Stimulated activated CD8-positive, alpha-beta memory T cell treated with anti-CD3 and anti-CD28 coated beads, Interleukin-4, amount 100 ng/mL, for 48 hours (primary cell): ENCODE measurements around the gene LAMP1.
"Not testable (repeated sequence)": the region's sequence is repeated elsewhere in the genome, so short reads cannot be mapped to it uniquely, and the experiment has no call there.

ENCODE experiments used
- DNase-seq: peaks from one replicate; pipeline ENCODE4 v3.0.0-alpha.2; 2020

Gene LAMP1

DNA sequence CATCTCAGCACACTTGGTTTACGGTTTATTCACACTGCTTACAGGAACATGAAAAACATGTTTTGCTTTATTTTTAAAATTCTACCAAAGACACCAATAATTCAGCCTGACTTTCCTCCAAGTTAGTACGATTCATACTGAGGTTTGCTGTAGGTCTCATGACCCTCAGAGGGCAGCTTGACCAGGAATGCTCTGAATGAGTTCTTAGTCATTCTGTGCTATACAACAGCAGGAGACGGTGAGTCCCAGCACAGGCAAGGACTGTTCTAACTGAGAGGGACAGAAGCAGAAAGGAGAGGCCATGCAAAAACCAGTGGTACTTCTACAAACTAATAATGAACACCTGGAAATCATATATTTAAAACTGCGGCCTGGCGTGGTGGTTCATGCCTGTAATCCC lies 60.5 kb downstream of the LAMP1 start:
- no peak for DNase-seq

DNA sequence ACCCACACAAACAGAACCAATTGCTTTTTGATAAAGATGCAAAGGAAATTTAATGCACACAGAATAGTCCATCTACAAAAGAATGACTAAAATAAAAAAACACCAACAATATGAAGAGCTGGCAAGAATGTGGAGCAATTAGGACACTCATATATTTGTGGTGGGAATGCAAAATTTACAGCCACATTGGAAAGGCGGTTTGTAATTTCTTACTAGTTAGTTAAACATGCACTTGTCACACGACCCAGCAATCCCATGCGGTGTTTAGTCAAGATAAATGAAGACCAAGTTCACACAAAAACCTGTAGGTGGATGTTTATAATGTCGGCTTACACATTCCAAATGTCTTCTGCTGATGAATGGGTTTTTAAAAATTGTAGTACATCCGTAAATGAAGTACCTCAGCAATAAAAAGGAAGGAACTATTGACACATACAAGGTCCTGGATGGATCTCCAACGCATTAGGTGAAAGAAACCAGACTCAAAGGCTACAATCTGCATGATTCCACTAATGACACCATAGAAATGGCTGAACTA lies 61.7 kb downstream of the LAMP1 start:
- no peak for DNase-seq

DNA sequence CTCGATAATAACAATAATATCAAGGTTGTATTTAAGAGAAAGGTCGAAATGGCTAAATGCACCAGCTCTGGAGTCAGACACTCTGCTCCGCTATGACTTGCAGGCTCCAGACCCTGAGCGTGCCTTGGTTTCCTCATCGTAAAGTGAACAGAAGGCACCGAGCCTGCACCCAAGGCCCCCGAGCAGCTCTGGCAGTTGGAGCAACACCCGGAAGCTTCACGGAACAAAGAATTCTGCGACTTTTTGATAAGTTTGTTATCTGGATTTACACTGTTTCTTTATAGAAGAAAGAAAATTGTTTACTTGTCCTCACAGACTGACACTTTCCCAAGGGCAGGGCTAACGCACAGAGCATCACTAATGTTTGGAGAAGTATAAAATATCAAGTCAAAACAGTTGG lies 62.5 kb downstream of the LAMP1 start:
- DNase-seq: no peak

DNA sequence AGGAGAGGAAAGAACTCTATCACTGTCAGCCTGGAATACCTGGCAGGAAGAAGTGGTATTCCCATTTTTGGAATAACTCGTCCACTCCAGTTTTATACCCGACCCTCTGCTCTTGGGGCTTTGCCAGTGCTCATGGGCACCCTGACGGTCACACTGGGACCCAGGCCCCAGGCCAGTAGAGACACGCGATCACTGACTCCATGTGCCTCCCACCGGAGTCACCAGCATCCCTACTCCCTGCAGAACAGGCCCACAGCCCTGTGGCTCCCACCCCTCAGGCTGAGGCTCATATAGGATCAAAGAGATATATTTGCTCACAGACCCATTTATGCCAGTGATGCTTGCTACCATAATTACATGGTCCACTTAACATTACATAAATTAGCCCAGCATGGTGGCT lies 63.4 kb downstream of the LAMP1 start:
- no peak for DNase-seq

DNA sequence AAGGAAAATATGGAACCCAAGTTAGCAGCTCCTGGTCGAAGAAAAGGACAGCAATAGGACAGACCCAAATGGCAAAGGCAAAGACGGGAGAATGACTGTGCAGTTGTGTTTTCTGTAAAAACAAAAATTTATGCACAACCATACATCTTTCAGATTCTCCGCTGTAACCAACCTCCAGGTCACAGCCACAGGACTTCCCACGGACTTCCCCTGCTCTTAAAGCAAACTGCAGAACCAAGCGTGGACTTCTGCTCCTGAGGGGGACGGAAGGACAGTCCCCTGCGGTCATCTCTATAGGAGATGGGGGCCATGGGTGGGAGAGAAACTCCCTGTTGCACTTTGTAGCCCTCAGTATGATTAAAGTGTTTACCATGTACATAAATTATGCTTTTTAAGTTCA lies 64.4 kb downstream of the LAMP1 start:
- no peak for DNase-seq

DNA sequence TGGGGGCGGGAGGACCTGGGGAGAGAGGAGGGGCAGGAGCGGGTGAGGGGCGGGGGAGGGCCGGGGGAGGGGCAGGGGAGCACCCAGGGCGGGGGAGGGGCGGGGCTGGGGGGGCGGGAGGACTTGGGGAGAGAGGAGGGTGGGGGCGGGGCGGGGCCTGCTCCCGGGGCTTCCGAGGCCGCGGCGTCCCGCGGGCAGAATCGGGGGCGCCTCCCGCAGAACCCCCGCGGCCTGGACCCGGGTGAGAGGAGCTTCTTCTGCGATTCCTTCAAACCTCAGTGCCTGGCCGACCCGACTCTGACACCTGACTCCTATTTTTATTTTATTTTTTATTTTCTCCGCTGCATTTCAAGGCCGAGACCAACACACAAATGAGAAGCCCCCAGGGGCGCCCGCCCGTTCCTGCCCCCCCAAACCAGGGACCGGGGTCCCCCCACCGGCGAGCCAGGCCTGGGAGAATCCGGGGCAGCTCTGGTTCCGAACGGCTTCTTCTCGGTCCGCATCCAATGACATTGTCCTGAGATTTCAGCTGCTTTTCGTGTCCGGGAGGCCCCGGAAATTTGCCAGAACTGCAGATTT lies 67.4 kb downstream of the LAMP1 start:
- DNase-seq: no peak

DNA sequence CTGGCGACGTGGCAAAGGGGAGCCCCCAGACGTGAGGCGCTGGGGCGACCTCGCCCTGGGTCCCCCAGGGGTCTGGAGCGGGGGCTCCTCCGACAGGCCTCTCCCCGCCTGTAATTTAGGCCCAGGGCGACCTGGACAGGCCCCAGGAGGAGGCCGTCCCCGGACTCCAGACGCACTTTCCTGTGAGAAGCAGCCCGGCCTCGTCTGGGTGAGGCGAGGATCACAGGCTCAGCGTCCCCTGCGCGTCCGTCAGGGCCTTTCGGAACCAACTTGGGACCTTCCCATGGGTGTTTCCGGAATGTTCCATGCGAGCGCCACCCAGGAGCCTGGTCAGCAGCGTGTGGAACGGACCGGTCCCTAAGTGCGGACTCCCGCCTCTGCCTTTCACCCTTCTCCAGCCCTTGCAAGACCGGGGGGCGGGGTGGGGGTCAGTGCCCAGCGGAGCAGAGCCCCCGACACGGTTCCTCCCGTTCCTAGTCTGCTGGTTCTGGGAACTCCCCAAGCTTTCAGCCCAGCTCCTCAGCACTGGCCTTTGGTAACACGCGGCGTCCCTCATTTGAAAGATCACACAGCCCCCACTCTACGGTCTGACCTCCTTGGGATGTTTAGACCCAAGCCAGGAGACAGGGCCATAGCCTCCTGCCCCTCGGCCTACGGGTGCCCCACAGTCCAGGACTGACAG lies 68.0 kb downstream of the LAMP1 start:
- no peak for DNase-seq

DNA sequence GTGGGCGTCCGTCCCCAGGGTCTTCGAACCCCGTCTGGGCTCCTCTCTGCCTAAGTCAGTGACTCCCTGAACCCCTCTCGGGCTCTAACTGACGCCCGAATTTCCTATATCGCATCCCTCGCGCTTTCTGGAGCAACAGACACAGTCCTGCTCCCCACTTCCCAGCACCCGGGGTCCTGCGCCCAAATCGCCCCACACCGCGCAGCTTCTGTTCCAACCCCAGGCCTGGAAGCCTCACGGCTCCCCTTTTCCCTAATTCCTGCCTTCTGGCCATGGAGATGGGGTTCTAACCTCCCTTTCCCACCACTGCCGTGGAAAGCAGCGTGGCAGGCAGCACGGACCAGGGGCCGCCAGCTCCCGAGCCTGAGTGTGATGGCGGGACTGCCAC lies 68.5 kb downstream of the LAMP1 start:
- no peak for DNase-seq

DNA sequence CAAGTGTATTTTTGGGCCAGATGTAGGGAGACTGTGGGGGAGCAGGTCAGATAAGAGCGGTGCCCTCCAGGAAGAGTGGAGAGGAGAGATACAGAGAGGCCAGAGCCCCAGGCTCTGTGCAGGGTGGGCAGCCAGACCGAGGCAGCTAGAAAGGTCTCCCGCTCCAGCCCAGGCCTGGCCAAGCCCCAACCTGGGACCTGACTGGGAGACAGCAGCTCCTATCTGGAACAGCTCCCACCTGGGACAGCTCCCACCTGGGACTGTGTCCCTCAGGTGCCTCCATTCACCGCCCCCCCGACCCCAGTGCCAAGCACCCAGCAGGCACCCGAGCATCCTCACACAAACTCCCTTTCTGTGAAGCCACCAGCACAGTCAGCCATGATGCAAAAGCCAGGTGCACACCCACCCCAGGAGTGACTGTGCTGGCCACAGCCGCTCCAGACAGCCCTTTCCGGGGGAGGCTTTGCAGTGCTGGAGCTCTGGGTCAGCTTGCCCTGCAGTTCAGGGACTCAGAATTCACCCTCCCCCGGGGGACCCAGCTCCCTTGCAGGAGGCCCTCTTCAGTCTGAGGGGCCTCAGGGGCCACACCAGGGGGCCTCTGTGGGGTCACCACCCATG lies 69.0 kb downstream of the LAMP1 start:
- DNase-seq: no peak

DNA sequence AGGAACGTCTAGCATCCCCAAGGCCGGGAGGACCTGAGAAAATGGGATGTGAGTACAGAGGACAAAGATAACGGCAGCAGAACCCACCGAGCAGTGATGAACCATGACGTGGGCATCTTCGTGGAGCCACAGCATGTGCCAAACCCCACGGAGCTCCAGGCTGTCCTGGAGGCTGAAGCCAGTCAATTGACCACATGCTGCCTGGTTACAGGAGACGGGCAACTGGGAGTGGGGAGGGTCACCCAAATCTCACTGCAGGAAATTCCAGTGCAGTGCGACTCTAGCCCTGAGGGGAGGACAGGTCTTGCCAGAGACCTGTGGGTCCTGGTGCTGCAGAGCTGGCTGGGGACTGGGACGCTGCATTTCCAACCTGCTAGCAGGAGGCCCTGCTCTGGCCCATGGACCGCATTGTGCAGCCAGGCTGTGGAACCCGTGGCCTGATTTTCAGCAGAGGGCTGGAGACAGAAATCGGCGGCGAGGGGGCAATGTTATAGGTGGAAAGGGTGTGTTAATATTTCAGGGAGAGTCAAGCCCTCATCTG lies 70.1 kb downstream of the LAMP1 start:
- no peak for DNase-seq

DNA sequence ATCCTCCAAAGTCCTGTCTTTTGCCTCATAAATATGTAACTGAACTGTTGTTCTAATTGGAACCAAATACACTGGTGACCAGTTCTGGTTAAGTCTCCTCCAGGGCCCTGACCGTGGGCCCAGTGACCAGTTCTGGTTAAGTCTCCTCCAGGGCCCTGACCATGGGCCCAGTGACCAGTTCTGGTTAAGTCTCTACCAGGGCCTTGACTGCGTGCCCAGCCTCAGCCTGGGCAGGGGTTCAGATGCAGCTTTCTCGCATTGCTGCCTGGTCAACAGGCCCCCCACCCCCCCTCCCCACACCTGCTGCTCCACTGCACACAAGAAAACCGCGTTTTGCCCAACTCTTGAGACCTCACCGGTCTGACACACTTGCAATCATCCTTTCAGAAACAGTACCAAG lies 70.7 kb downstream of the LAMP1 start:
- DNase-seq: no peak

DNA sequence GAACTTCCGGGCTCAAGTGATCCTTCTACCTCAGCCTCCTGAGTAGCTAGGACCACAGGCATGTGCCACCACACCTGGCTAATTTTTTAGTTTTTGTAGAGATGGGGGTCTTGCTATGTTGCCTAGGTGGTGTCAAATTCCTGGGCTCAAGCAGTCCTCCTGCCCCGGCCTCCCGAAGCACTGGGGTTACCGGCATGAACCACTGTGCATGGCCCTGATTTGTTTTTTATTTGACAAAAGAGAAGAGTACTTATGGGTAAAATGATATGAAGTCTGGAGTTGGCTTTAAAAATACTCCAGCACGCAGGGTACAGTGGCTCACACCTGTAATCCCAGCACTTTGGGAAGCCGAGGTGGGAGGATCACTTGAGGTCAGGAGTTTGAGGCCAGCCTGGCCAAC lies 71.3 kb downstream of the LAMP1 start:
- DNase-seq: not testable (repeated sequence)

DNA sequence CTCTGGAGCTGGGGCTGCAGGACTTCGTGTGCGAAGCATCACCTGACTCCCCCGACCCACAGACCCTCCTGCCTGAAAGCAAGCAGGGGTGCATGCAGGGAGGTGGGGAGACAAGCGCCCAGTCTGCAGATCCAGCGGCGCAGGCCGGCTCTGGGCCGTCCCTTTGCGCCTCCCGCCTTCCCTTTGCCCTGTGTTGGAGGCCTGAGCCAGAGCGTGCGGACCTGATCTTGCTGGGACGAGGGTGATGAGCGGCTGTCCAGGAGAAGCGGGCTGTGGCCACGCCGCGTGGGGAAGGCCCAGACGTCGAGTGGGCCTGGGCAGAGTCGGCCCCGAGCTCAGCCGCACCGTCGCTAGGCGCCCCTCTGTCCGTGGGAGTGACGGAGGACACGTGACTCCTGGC lies 72.2 kb downstream of the LAMP1 start:
- no peak for DNase-seq

DNA sequence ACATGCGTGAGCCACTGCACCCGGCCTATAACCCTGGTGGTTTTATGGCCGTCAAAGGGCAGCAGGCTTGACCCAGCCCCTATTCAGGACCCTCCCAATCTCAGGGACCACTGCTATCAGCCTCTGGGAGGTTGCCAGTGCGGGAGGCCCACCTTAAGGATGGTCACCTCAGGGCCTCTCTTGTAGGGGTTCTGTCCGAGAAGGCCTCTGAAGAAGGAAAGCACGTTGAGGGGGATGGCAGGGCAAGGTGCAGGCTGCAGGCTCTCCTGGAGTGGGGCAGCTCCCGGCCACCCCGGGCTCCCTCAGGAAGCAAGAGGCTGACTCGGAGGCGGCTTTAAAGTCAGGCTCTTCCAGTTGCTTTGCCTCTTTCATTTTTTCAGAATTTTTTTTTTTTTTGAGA lies 72.8 kb downstream of the LAMP1 start:
- DNase-seq: no peak

DNA sequence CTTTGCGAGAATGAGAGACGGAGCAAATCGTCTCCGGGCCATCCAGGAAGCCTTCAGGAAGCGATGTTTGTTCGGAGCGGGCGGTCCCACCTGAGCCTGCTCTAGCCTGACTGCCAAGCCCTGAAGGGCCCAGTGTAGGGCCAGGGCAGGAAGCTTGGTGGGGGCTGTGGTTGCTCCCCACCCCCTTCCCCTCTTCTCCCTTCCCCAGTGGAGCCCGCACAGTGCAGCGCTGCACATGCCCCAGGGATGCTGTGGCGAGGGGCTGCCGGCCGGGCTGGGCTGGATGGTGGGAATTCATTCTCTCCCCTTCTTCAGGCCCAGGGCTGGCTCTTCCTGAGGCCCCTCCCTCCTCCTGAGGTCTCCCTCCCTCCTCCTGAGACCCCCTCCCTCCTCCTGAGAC lies 74.0 kb downstream of the LAMP1 start:
- DNase-seq: no peak

DNA sequence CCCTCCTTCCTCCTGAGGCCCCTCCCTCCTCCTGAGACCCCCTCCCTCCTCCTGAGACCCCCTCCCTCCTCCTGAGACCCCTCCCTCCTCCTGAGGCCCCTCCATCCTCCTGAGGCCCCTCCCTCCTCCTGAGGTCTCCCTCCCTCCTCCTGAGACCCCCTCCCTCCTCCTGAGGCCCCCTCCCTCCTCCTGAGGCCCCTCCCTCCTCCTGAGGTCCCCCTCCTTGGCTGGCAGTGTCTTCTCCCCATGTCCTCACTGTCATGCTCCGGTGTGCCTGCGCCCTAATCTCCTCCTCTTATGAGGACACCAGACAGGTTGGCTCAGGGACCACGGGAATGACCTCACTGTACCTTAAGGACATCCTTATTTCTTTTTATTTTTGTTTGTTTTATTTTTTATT lies 74.7 kb downstream of the LAMP1 start:
- not testable (repeated sequence) for DNase-seq
